HTERT RPE-1 (cell line): ENCODE data around the gene CNTNAP5.

Experiments
- in situ Hi-C: fragments of 300-500 bp; cut with MboI; formaldehyde crosslinking; loops from 4 replicates; pipeline ENCODE4 v1.14.3; 2020; ENCODE audit warnings: low sequenced_read_pairs

CNTNAP5 gene

DNA sequence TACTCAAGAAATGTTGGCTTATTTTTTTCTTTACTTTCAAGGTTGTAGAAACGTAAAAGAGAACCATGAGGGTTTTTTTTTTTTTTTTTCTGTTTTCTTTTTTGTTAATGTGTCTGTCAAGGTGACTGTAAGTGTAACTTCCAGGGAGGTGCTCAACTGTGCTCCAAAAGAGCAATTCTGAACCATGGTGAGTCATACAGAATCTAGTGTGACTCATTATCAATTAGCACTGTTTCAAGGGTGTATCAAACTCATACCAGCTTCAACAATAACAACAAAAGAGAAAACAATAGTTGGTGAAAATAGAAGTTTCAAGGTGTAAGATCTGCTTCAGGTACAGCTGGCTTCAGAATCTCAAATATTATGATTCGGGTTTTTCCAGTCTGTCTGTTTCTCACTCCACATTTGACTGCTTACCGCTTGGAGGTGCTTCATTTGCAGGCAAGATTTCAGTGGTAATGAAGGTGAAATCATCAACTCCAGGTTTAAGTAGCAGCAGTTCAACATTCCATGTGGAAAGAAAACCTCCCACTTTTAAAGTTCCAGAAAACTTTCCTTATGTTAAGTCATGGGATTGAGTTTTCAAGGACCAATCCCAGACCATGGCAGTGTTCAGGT, 850.6 kb downstream of the CNTNAP5 start:
- in situ Hi-C loops, result no loop called here

- in situ Hi-C loops, result no loop called here
Observed at GRCh38 chr2:124877141-124877577, 852.1 kb downstream of the CNTNAP5 start.

GRCh38 chr2:124879640-124880039, 854.6 kb downstream of the CNTNAP5 start:
- in situ Hi-C loops, result no loop called here

- in situ Hi-C loops, result no loop called here
Observed at GRCh38 chr2:124880995-124881394, 855.9 kb downstream of the CNTNAP5 start.

- in situ Hi-C loops, result no loop called here
Observed at GRCh38 chr2:124882423-124882822, 857.3 kb downstream of the CNTNAP5 start.

DNA sequence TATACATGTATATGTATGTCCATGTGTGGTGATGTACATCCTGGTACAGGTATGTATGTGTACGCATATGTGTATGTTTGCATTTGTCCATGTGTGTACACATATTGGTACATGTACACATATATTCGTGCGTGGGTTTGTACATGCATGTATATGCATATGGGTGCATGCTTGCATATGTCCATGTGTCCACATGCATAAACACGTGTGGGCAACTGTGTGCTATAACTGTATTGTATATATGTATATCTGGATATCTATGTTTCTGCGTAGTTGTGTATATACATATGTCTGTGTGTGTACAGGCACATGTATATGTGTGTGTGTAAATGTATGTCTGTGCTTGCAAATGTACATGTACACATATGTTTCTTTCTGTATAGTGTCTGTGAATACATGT, 858.5 kb downstream of the CNTNAP5 start:
- in situ Hi-C loops, result no loop called here

- in situ Hi-C loops, result no loop called here
Observed at GRCh38 chr2:124884315-124884714, 859.2 kb downstream of the CNTNAP5 start.

DNA sequence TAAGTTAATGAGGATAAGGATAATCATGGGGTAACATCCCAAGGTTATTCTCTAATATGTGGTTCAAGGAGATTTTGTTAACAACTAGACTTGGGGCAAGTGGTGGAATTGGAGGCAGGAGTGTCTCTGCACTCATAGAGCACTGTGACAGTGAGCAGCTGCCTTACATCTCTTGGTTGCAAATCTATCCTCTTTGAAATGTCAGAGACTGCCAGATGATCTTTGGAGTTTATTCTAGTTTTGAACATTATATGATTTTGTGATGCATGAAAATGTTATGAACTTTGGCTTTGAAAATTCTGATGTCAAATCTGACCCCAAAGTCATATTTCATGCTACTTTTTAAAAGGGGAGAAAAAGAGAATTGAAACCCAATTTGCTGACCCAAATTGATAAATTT, 861.1 kb downstream of the CNTNAP5 start:
- in situ Hi-C loops, result no loop called here

- in situ Hi-C loops, result no loop called here
Observed at GRCh38 chr2:124887466-124887865, 862.4 kb downstream of the CNTNAP5 start.

GRCh38 chr2:124888431-124888830, 863.3 kb downstream of the CNTNAP5 start:
- in situ Hi-C loops, result no loop called here

- in situ Hi-C loops, result no loop called here
Observed at GRCh38 chr2:124894199-124894598, 869.1 kb downstream of the CNTNAP5 start.

DNA sequence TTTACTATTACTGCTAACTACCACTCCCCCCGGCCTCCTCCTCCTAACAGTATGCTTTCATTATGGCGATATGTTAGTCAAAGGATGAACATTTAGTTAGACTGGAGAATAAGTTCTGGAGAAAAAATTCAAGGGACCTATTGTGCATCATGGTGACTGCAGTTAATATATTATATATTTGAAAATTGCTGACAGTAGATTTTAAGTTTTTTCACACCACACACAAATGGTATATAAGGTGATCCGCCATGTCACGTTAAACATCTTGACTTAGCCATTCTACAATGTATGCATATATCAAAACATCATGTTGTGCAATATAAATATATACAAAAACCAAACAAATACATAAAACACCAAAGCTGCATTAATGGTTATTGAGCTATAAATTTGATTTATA, 873.7 kb downstream of the CNTNAP5 start:
- in situ Hi-C loops, result no loop called here

DNA sequence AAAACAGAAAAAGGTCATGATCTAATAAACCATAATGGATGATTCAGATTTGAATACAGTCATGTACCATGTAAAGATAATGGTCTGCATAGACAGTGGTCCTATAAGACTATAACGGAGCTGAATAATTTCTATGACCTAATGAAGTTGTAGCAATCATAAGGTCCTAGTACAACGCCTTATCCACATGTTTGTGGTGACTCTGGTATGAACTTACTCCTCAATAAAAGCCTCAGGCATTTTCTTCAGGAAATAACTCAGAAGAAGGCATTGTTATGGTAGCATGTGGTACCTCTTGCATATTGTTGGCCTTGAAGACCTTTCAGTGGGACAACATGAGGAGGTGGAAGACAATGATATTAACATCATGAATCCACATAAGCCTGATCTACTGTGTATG, 883.3 kb downstream of the CNTNAP5 start:
- in situ Hi-C loops, result no loop called here

- in situ Hi-C loops, result no loop called here
Observed at GRCh38 chr2:124911560-124911959, 886.5 kb downstream of the CNTNAP5 start.

- in situ Hi-C loops, result no loop called here
Observed at GRCh38 chr2:124913868-124914267, 888.8 kb downstream of the CNTNAP5 start.

GRCh38 chr2:124915567-124915966, 890.5 kb downstream of the CNTNAP5 start:
- in situ Hi-C loops, result no loop called here

GRCh38 chr2:124919296-124919695, 894.2 kb downstream of the CNTNAP5 start:
- in situ Hi-C loops, result no loop called here

- in situ Hi-C loops, result no loop called here
Observed at GRCh38 chr2:124920448-124920847, 895.4 kb downstream of the CNTNAP5 start.

DNA sequence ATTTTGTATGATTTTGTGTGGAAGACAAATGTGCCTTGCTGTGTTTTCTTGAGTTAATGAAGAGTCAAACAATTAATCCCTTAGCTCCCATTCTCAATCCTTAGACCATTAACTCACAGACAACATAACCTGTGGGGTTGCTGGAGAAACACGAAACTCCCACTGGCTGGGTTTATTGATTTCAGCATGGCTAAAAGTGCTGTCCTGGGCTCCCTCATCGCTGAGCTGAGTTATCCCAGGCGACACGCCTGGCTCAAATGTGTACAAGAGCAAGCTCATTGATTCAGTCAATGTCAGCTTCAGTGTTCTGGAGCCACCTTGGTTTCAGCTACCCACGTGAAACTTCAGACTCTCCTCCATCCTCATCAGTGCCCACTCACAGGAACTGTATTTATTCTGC, 896.1 kb downstream of the CNTNAP5 start:
- in situ Hi-C loops, result no loop called here

GRCh38 chr2:124923097-124923496, 898.0 kb downstream of the CNTNAP5 start:
- in situ Hi-C loops, result no loop called here

- in situ Hi-C loops, result no loop called here
Observed at GRCh38 chr2:124933883-124934282, 908.8 kb downstream of the CNTNAP5 start.

DNA sequence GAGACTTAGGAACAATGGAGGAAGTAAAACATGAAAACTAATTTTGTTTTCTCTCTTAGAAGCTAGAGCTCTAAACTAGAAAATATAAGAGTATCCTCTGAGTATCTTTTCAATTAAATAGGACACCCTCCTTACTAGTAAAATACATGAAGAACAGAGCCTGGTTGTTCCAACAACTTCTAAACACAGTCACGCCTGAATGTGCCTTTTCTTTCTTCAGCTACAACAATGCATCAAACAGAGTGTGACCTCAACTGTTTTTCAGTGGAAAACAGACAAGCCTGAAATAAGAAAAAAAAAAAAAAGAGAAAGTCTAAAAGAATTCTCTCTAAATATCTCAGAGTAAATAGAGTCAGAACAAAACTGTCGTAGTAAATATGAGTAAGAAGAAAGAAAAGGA, 928.8 kb downstream of the CNTNAP5 start:
- in situ Hi-C loops, result no loop called here

- in situ Hi-C loops, result no loop called here
Observed at GRCh38 chr2:124959581-124959980, 934.5 kb downstream of the CNTNAP5 start.
